Measurements from ENCODE around the gene SEMA4D. TPM values are rescaled to one million over a fixed set of nuclear protein-coding genes. Genes with fewer than 3 reads are reported as not detected.
"Not testable (repeated sequence)": the region's sequence is repeated elsewhere in the genome, so short reads cannot be mapped to it uniquely, and the experiment has no call there.

SEMA4D gene
- total RNA-seq, 1 donor: 0.43 TPM

- no peak overlapping the region for H3K4me3 ChIP-seq (ENCODE audit: low read depth, low read length)
- DNase-seq (ENCODE audit: low read depth): no peak
- no peak for TF ChIP-seq CTCF (IDR thresholded peaks at IDR 0.05; ENCODE audit: insufficient read depth, low read depth, low read length)
These were observed 16.4 kb downstream of the SEMA4D start for GRCh38 chr9:89481538-89481915.

GRCh38 chr9:89480825-89481537, 16.9 kb downstream of the SEMA4D start:
- H3K4me3 ChIP-seq (ENCODE audit: low read depth, low read length): no peak overlapping the region
- TF ChIP-seq CTCF (IDR thresholded peaks at IDR 0.05; ENCODE audit: insufficient read depth, low read depth, low read length): no peak
- DNase-seq (ENCODE audit: low read depth): no peak

- not testable (repeated sequence) for H3K4me3 ChIP-seq (ENCODE audit: low read depth, low read length)
These were observed 17.5 kb downstream of the SEMA4D start for GRCh38 chr9:89480372-89480771.

GRCh38 chr9:89479669-89480011, 18.3 kb downstream of the SEMA4D start:
- not testable (repeated sequence) for DNase-seq (ENCODE audit: low read depth); H3K4me3 ChIP-seq (ENCODE audit: low read depth, low read length)

More at GRCh38 chr9:89480372-89480771, 17.5 kb downstream of the SEMA4D start:
- DNase-seq (ENCODE audit: low read depth): not testable (repeated sequence)

- TF ChIP-seq CTCF (IDR thresholded peaks at IDR 0.05; ENCODE audit: insufficient read depth, low read depth, low read length): no peak
- H3K4me3 ChIP-seq (ENCODE audit: low read depth, low read length): no peak overlapping the region
- no peak for DNase-seq (ENCODE audit: low read depth)
These were observed 18.9 kb downstream of the SEMA4D start for GRCh38 chr9:89478821-89479668.

GRCh38 chr9:89477811-89478630, 19.9 kb downstream of the SEMA4D start:
- peak; percentile 14 for TF ChIP-seq CTCF (IDR thresholded peaks at IDR 0.05; ENCODE audit: insufficient read depth, low read depth, low read length)
- DNase-seq (ENCODE audit: low read depth): peak; percentile 84
- no peak overlapping the region for H3K4me3 ChIP-seq (ENCODE audit: low read depth, low read length)

- no peak overlapping the region for H3K4me3 ChIP-seq (ENCODE audit: low read depth, low read length)
- TF ChIP-seq CTCF (IDR thresholded peaks at IDR 0.05; ENCODE audit: insufficient read depth, low read depth, low read length): no peak
- DNase-seq (ENCODE audit: low read depth): no peak
These were observed 20.5 kb downstream of the SEMA4D start for GRCh38 chr9:89477384-89477783.

All from fibroblast of villous mesenchyme (primary cell).